ENCODE data around the gene SMOC2.

The SMOC2 gene

DNA sequence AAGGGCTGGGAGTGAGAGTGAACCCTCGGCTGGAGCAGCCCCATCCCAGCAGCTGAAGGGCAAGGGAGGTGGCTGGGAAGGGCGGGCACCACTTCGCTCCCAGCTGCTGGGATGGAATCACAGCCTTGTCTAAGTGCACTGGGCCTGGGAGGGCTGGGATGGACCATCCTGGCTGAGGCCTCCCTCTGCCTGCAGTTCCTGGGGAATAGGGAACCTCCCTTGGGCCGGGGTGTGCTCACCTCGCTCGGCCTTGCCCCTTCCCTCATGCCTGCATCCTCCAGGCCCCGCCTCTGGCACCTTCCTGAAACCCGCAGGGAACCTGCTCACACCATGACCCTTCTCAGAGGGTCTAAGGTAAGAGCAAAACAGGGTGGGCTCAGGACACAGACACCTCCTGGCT lies 53.7 kb downstream of the SMOC2 start:
- no peak for DNase-seq

DNA sequence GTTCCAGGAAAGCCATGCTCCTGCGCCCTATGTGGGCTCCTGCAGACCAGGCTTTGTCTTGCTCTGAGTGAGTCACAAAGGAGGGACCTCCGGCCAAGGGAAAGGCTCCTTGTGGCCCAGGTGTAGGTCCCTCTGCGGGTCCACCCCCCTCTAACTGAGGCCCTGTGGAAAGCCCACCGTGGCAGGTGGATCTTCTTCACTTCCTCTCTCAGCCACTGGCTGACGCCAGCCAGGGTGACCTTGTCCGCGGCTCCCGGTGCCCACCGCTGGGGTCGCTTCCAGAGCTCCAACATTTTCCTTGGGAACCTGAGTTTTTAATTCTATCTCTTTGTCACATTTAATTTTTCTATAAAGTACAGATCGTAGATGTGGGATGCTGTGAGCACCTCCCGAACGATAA lies 54.1 kb downstream of the SMOC2 start:
- no peak for DNase-seq

- no peak for DNase-seq
Measured at GRCh38 chr6:168495636-168496035, 54.7 kb downstream of the SMOC2 start.

- DNase-seq: no peak
Measured at GRCh38 chr6:168496139-168496996, 55.4 kb downstream of the SMOC2 start.

GRCh38 chr6:168496997-168497331 lies 56.0 kb downstream of the SMOC2 start:
- no peak for DNase-seq

DNA sequence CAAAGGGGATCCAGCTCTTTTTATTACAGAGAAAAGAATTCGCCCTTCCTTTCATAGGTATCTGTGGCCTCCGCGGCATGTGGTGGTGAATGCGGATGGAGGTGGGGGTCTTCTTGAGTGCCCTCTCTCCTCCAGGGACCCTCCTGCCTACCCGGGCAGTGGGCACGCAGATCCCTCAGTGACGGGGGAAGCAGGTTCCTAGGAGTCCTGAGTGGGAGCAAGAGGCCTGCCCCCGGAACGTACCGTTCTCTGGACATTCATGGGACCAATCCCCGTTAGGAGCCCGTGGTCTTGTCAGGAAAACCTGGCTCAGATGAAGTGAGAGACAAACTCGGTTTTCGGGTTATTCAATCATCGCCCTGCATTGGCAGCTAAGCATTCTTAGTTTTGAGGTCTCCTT lies 56.4 kb downstream of the SMOC2 start:
- no peak for DNase-seq

GRCh38 chr6:168498161-168498843 lies 57.3 kb downstream of the SMOC2 start:
- no peak for DNase-seq

GRCh38 chr6:168499045-168499650 lies 58.2 kb downstream of the SMOC2 start:
- DNase-seq: no peak

- no peak for DNase-seq
Measured at GRCh38 chr6:168500519-168500918, 59.5 kb downstream of the SMOC2 start.

GRCh38 chr6:168501561-168501960 lies 60.6 kb downstream of the SMOC2 start:
- no peak for DNase-seq

- DNase-seq: no peak
Measured at GRCh38 chr6:168504366-168504765, 63.4 kb downstream of the SMOC2 start.

- DNase-seq: peak; percentile 33
Measured at GRCh38 chr6:168506460-168506859, 65.5 kb downstream of the SMOC2 start.

DNA sequence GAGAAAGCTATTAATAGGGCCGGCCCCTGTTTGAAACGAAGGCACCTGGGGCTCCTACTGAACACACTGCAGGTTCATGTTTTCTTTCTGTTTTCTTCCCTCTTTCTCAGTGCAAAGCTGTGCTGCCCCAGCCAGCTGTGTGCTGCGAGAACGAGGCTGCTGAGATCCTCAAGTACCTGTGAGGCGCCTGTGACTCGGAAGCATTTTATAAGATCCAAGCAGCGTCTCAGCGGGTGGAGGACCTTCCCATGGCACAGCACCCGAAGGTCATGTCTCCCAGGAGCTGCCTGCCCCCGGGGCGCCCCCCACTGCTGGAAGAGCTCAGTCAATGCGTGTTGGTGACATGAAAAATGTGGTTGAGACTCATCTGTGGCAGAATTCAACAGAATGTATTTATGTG lies 66.3 kb downstream of the SMOC2 start:
- DNase-seq: no peak

- no peak for DNase-seq
Measured at GRCh38 chr6:168507730-168508129, 66.7 kb downstream of the SMOC2 start.

- DNase-seq: no peak
Measured at GRCh38 chr6:168508903-168509302, 67.9 kb downstream of the SMOC2 start.

GRCh38 chr6:168513766-168514165 lies 72.8 kb downstream of the SMOC2 start:
- DNase-seq: no peak

DNA sequence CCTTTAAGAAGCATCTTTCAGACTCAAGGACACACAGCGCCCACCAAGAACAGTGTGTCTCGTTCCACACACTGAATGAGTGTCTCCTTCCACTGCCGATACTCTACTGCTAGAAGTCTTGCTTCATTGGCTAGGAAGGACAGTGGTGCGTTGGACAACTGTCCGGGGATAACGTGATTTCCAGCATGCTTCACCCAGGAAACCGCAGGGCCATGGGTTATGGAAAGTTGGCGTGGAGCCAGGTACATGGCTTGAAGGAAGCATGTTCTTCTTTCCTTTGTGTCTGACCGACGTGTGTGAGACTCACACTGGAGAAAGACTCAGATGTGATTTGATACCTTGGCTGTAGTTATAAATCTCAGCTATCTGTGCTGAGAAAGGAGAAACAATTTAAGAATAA lies 73.2 kb downstream of the SMOC2 start:
- no peak for DNase-seq

- DNase-seq: no peak
Measured at GRCh38 chr6:168515376-168515775, 74.4 kb downstream of the SMOC2 start.

GRCh38 chr6:168516944-168517741 lies 76.2 kb downstream of the SMOC2 start:
- DNase-seq: no peak

- no peak for DNase-seq
Measured at GRCh38 chr6:168517742-168518347, 76.9 kb downstream of the SMOC2 start.

GRCh38 chr6:168518348-168518745 lies 77.4 kb downstream of the SMOC2 start:
- DNase-seq: no peak

DNA sequence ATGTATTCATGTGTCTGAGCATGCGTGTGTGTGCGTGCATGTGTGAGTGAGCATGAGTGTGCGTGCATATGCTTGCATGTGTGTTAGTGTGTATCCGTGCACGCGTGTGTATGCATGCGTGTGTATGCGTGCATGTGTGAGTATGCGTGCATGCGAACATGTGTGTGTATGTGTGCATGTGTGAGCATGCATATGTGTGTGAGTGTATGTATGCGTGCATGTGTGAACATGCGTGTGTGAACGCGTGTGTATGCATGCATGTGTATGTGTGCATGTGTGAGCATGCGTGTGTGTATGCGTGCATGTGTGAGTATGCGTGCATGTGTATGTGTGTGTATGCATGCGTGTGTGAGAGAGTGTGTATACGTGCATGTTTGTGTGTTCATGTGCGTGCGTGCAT lies 77.9 kb downstream of the SMOC2 start:
- no peak for DNase-seq

DNA sequence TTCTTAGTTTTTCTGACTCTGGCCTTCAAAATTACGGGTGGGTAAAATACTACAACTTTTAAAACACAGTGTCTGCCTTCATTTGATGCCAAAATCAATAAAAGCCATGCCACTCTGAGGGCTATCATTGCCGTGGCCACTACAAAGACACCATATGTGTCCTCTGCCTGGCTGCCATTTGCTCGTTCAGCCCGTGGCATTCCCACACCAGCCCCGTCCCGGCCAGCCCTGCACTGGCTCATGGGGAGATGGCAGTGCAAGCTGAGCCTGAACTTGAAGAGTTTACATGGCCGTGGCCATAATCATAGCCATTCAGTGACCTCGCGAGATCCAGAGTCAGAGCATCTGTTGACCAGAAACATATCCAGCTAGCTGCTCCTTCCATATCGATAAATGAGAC lies 79.2 kb downstream of the SMOC2 start:
- DNase-seq: no peak

All from NCI-H2081 treated with DMSO at 0.1 percent for 48 hours (cell line).